Measurements from ENCODE around the gene SH3RF1. TPM values are rescaled to one million over a fixed set of nuclear protein-coding genes. Genes with fewer than 3 reads are reported as not detected.

The SH3RF1 gene
- total and polyA plus RNA-seq, 4 donors = 1.8 to 7.9 (median 3.5) TPM

GRCh38 chr4:169248645-169249044 is 22.1 kb downstream of the SH3RF1 start:
- H3K9me3 ChIP-seq (ENCODE audit: control insufficient read depth in 4 of 4, low read length in 3 of 4) = no peaks in the 10 kb centered on the region
- TF ChIP-seq REST (IDR thresholded peaks at IDR 0.05) (no peak), MAX (IDR thresholded peaks at IDR 0.05) (no peak), SP1 (IDR thresholded peaks at IDR 0.05) (no peak), ZBTB33 (IDR thresholded peaks at IDR 0.05) (no peak), HNF4A (conservative IDR thresholded peaks at IDR 0.05) (no peak)
- H3K4me3 ChIP-seq (ENCODE audit: low read depth in 1 of 3, low read length in 3 of 3) = no peak overlapping the region
- no peak overlapping the region for H3K9ac ChIP-seq (ENCODE audit: low read depth in 1 of 2, low read length in 2 of 2)
- no peaks in the 10 kb centered on the region for H3K27me3 ChIP-seq (ENCODE audit: control insufficient read depth in 4 of 4, insufficient read depth in 4 of 4, low read length in 3 of 4)
- DNase-seq (ENCODE audit: low spot score) = no peak
- no peaks in the 10 kb centered on the region for H3K36me3 ChIP-seq (ENCODE audit: control insufficient read depth in 4 of 4, insufficient read depth in 3 of 4, low read depth in 1 of 4, low read length in 3 of 4)
- H3K27ac ChIP-seq (ENCODE audit: low read depth in 1 of 2, low read length in 2 of 2) = no peak overlapping the region
- H3K4me1 ChIP-seq (ENCODE audit: control insufficient read depth in 4 of 4, insufficient read depth in 4 of 4, low read length in 3 of 4) = peaks cover 10 to 51% (median 35%) of the 10 kb centered on the region in 4 donors
- 94% methylated on average over 8 of the region's 8 CpGs for WGBS

- Histone ChIP-seq H3K27me3 (ENCODE audit: control insufficient read depth in 4 of 4, insufficient read depth in 4 of 4, low read length in 3 of 4) (no peaks in the 10 kb centered on the region), H3K4me3 (ENCODE audit: low read depth in 1 of 3, low read length in 3 of 3) (no peak overlapping the region), H3K4me1 (ENCODE audit: control insufficient read depth in 4 of 4, insufficient read depth in 4 of 4, low read length in 3 of 4) (peaks cover 7 to 37% (median 23%) of the 10 kb centered on the region in 4 donors), H3K9me3 (ENCODE audit: control insufficient read depth in 4 of 4, low read length in 3 of 4) (no peaks in the 10 kb centered on the region), H3K27ac (ENCODE audit: low read depth in 1 of 2, low read length in 2 of 2) (peak overlapping the region; percentile 28 to 31), H3K36me3 (ENCODE audit: control insufficient read depth in 4 of 4, insufficient read depth in 3 of 4, low read depth in 1 of 4, low read length in 3 of 4) (no peaks in the 10 kb centered on the region), H3K9ac (ENCODE audit: low read depth in 1 of 2, low read length in 2 of 2) (no peak overlapping the region)
- DNase-seq (ENCODE audit: low spot score) = no peak
- TF ChIP-seq RAD21 (IDR thresholded peaks at IDR 0.05) (no peak), HNF4A (conservative IDR thresholded peaks at IDR 0.05) (no peak), CTCF (IDR thresholded peaks at IDR 0.05; ENCODE audit: low read depth, low read length, missing input control) (no peak), ATF3 (IDR thresholded peaks at IDR 0.05) (no peak), RXRA (IDR thresholded peaks at IDR 0.05) (peak in 1 of 2 donors; percentile 12), JUND (IDR thresholded peaks at IDR 0.05) (no peak)
- WGBS = 31% methylated on average over 2 of the region's 2 CpGs
These were observed 23.8 kb downstream of the SH3RF1 start for GRCh38 chr4:169246957-169247396.

All from liver (tissue), 9 donors.